Glomerular visceral epithelial cell (primary cell): ENCODE measurements around the gene RAB11FIP3.

Experiments used
- DNase-seq: peaks from one replicate; pipeline ENCODE4 v3.0.0-alpha.2; 2016; ENCODE audit errors: extremely low spot score

The RAB11FIP3 gene

GRCh38 chr16:424033-424622 lies 1.3 kb upstream of the RAB11FIP3 start:
- peak; percentile 92 for DNase-seq

GRCh38 chr16:424623-425081 lies 797 bp upstream of the RAB11FIP3 start:
- no peak for DNase-seq

- no peak for DNase-seq
Measured at GRCh38 chr16:425740-426114, 278 bp downstream of the RAB11FIP3 start.

- DNase-seq, result no peak
Measured at GRCh38 chr16:426115-426905, 861 bp downstream of the RAB11FIP3 start.

- DNase-seq, result peak; percentile 11
Measured at GRCh38 chr16:426906-427249, 1.4 kb downstream of the RAB11FIP3 start.

GRCh38 chr16:427250-427649 lies 1.8 kb downstream of the RAB11FIP3 start:
- DNase-seq, result no peak

GRCh38 chr16:430904-431303 lies 5.5 kb downstream of the RAB11FIP3 start:
- DNase-seq, result no peak

GRCh38 chr16:440627-441026 lies 15.2 kb downstream of the RAB11FIP3 start:
- DNase-seq, result no peak

- DNase-seq, result no peak
Measured at GRCh38 chr16:441447-441846, 16.0 kb downstream of the RAB11FIP3 start.

- no peak for DNase-seq
Measured at GRCh38 chr16:442976-443375, 17.5 kb downstream of the RAB11FIP3 start.

- DNase-seq, result no peak
Measured at GRCh38 chr16:444027-444426, 18.6 kb downstream of the RAB11FIP3 start.

GRCh38 chr16:445566-445965 lies 20.1 kb downstream of the RAB11FIP3 start:
- no peak for DNase-seq

- DNase-seq, result no peak
Measured at GRCh38 chr16:450385-450784, 24.9 kb downstream of the RAB11FIP3 start.

- no peak for DNase-seq
Measured at GRCh38 chr16:450785-451512, 25.5 kb downstream of the RAB11FIP3 start.

- no peak for DNase-seq
Measured at GRCh38 chr16:454397-454940, 29.0 kb downstream of the RAB11FIP3 start.

GRCh38 chr16:455453-455852 lies 30.0 kb downstream of the RAB11FIP3 start:
- DNase-seq, result no peak

- DNase-seq, result no peak
Measured at GRCh38 chr16:456891-457483, 31.5 kb downstream of the RAB11FIP3 start.

- DNase-seq, result no peak
Measured at GRCh38 chr16:457732-458400, 32.4 kb downstream of the RAB11FIP3 start.

- DNase-seq, result no peak
Measured at GRCh38 chr16:459761-460160, 34.3 kb downstream of the RAB11FIP3 start.

- no peak for DNase-seq
Measured at GRCh38 chr16:460787-461186, 35.3 kb downstream of the RAB11FIP3 start.

GRCh38 chr16:463071-463470 lies 37.6 kb downstream of the RAB11FIP3 start:
- no peak for DNase-seq

GRCh38 chr16:466651-467050 lies 41.2 kb downstream of the RAB11FIP3 start:
- DNase-seq, result no peak
